GM19455 (cell line): ENCODE data around the gene SLC7A1.
"Not testable (repeated sequence)": the region's sequence is repeated elsewhere in the genome, so short reads cannot be mapped to it uniquely, and the experiment has no call there.

Experiments used
- ATAC-seq: cut with Tn5 transposase; IDR thresholded peaks from one replicate; pipeline ENCODE4 v1.9.1; 2021; ENCODE audit not compliant: unreplicated experiment

Gene SLC7A1

GRCh38 chr13:29595380-29596063 is at the start of gene SLC7A1:
Gene SLC7A1, minus strand, starts transcription at chr13:29595688. Its CDS starts 59,500 bp downstream, at chr13:29536188.
- ATAC-seq = peak; percentile 83

GRCh38 chr13:29640665-29641064 is 45.2 kb upstream of the SLC7A1 start:
- ATAC-seq = no peak

- not testable (repeated sequence) for ATAC-seq
These were observed 41.3 kb upstream of the SLC7A1 start for GRCh38 chr13:29636831-29637230.

GRCh38 chr13:29624997-29625396 is 29.5 kb upstream of the SLC7A1 start:
- ATAC-seq = no peak

- ATAC-seq = no peak
These were observed 26.4 kb upstream of the SLC7A1 start for GRCh38 chr13:29621841-29622240.

- ATAC-seq = no peak
These were observed 25.7 kb upstream of the SLC7A1 start for GRCh38 chr13:29621051-29621800.

- ATAC-seq = no peak
These were observed 24.5 kb upstream of the SLC7A1 start for GRCh38 chr13:29619995-29620394.

- ATAC-seq = no peak
These were observed 17.6 kb upstream of the SLC7A1 start for GRCh38 chr13:29613101-29613500.

- ATAC-seq = no peak
These were observed 12.0 kb upstream of the SLC7A1 start for GRCh38 chr13:29607465-29607864.

- ATAC-seq = no peak
These were observed 10.5 kb upstream of the SLC7A1 start for GRCh38 chr13:29605860-29606526.

- ATAC-seq = no peak
These were observed 2.8 kb upstream of the SLC7A1 start for GRCh38 chr13:29598321-29598720.

- ATAC-seq = no peak
These were observed 2.2 kb upstream of the SLC7A1 start for GRCh38 chr13:29597706-29598105.

- ATAC-seq = no peak
These were observed 1.8 kb upstream of the SLC7A1 start for GRCh38 chr13:29597246-29597645.

- ATAC-seq = no peak
These were observed 553 bp upstream of the SLC7A1 start for GRCh38 chr13:29596064-29596418.

GRCh38 chr13:29594710-29595379 is 643 bp downstream of the SLC7A1 start:
- peak; percentile 46 for ATAC-seq

- ATAC-seq = peak; percentile 27
These were observed 1.2 kb downstream of the SLC7A1 start for GRCh38 chr13:29594303-29594709.

- ATAC-seq = no peak
These were observed 1.7 kb downstream of the SLC7A1 start for GRCh38 chr13:29593605-29594297.

GRCh38 chr13:29591310-29591709 is 4.2 kb downstream of the SLC7A1 start:
- ATAC-seq = no peak

GRCh38 chr13:29589967-29590366 is 5.5 kb downstream of the SLC7A1 start:
- ATAC-seq = no peak

GRCh38 chr13:29589234-29589633 is 6.3 kb downstream of the SLC7A1 start:
- ATAC-seq = no peak

GRCh38 chr13:29587645-29588044 is 7.8 kb downstream of the SLC7A1 start:
- no peak for ATAC-seq
